Vagina (tissue), 2 donors: ENCODE data around the gene DCHS1. TPM values are rescaled to one million over a fixed set of nuclear protein-coding genes. Genes with fewer than 3 reads are reported as not detected.

Source experiments
- DNase-seq, 2 donors: peaks; one replicate each; pipeline ENCODE4 v3.0.0-alpha.2; 2017; ENCODE audit errors: extremely low spot score in 2 of 2
- H3K27ac ChIP-seq: fragments of 200-600 bp; sonication (generic); one replicate; pipeline ENCODE4 v1.5.1; 2019
- H3K27me3 ChIP-seq: fragments of 200-600 bp; sonication (generic); one replicate; pipeline ENCODE4 v1.5.1; 2019
- H3K36me3 ChIP-seq, 2 donors: fragments of 200-600 bp; sonication (generic); one replicate each; pipeline ENCODE4 v1.5.1; 2017 to 2019
- H3K4me1 ChIP-seq: fragments of 200-600 bp; sonication (generic); one replicate; pipeline ENCODE4 v1.5.1; 2019
- H3K4me3 ChIP-seq, 2 donors: fragments of 200-600 bp; sonication (generic); 1 replicate in 1 of 2; 2 replicates in 1 of 2; pipeline ENCODE4 v1.5.1; 2016 to 2019
- H3K9me3 ChIP-seq: fragments of 200-600 bp; sonication (generic); one replicate; pipeline ENCODE4 v1.5.1; 2019
- POLR2A ChIP-seq, 2 donors: fragments of 450-650 bp; IDR thresholded peaks; one replicate each; pipeline ENCODE4 v1.6.1; 2017; ENCODE audit warnings: antibody characterized with exemption in 2 of 2, mild to moderate bottlenecking in 2 of 2, moderate library complexity in 2 of 2
- POLR2AphosphoS5 ChIP-seq, 2 donors: sonication (generic); formaldehyde crosslinking; IDR thresholded peaks; one replicate each; pipeline ENCODE4 v1.9.0; 2017; ENCODE audit warnings: antibody characterized with exemption in 2 of 2, mild to moderate bottlenecking in 2 of 2, low read depth in 1 of 2; ENCODE audit not compliant: insufficient read depth in 1 of 2
- intact Hi-C: fragments of 100-400 bp; cut with DNase I; formaldehyde crosslinking; loops from one replicate; pipeline ENCODE4 v1.15.1; 2023
- total RNA-seq: library from RNA; depleted of rRNA; stranded (reverse); fragments of >200 nt; gene quantifications from one replicate; pipeline ENCODE4 v1.2.3, GENCODE V29; 2016
- TF ChIP-seq, protein P1 (sequence below), 3 experiments: fragments of 450-650 bp in 2 of 3; fragments of 200-600 bp in 1 of 3; sonication (generic) in 1 of 3; IDR thresholded peaks; one replicate each; pipeline ENCODE4 v1.5.1; 2017 to 2019; ENCODE audit warnings: antibody characterized with exemption in 3 of 3, mild to moderate bottlenecking in 2 of 3, moderate library complexity in 2 of 3

The DCHS1 gene
- total RNA-seq, 1 donor from 2014 or later = 28.7 TPM

DNA sequence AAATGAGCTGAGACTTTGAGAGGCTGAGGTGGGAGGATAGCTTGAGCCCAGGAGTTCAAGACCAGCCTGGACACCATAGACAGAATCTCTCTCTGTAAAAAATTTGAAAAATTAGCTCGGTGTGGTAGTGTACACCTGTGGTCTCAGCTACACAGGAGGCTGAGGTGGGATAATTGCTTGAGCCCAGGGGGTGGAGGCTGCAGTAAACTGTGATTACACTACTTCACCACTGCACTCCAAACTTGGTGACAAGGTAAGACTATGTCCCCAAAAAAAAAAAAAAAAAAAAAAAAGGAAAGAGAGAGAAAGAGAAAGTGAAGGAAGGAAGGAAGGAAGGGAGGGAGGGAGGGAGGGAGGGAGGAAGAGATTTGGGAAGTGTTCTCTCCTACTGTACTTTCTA lies 77.5 kb downstream of the DCHS1 start:
- H3K27ac ChIP-seq = no peak overlapping the region
- H3K36me3 ChIP-seq = no peaks in the 10 kb centered on the region
- H3K4me3 ChIP-seq = no peak overlapping the region
- DNase-seq = no peak
- no peaks in the 10 kb centered on the region for H3K27me3 ChIP-seq
- no peak for TF ChIP-seq POLR2A (IDR thresholded peaks at IDR 0.05)
- no peak for TF ChIP-seq POLR2AphosphoS5 (IDR thresholded peaks at IDR 0.05; ENCODE audit: insufficient read depth in 1 of 2, low read depth in 1 of 2)
- TF ChIP-seq, protein P1, sequence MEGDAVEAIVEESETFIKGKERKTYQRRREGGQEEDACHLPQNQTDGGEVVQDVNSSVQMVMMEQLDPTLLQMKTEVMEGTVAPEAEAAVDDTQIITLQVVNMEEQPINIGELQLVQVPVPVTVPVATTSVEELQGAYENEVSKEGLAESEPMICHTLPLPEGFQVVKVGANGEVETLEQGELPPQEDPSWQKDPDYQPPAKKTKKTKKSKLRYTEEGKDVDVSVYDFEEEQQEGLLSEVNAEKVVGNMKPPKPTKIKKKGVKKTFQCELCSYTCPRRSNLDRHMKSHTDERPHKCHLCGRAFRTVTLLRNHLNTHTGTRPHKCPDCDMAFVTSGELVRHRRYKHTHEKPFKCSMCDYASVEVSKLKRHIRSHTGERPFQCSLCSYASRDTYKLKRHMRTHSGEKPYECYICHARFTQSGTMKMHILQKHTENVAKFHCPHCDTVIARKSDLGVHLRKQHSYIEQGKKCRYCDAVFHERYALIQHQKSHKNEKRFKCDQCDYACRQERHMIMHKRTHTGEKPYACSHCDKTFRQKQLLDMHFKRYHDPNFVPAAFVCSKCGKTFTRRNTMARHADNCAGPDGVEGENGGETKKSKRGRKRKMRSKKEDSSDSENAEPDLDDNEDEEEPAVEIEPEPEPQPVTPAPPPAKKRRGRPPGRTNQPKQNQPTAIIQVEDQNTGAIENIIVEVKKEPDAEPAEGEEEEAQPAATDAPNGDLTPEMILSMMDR (IDR thresholded peaks at IDR 0.05) = no peak
- intact Hi-C loops = no loop called here
- peaks cover 21% of the 10 kb centered on the region for H3K4me1 ChIP-seq
- H3K9me3 ChIP-seq = no peaks in the 10 kb centered on the region

DNA sequence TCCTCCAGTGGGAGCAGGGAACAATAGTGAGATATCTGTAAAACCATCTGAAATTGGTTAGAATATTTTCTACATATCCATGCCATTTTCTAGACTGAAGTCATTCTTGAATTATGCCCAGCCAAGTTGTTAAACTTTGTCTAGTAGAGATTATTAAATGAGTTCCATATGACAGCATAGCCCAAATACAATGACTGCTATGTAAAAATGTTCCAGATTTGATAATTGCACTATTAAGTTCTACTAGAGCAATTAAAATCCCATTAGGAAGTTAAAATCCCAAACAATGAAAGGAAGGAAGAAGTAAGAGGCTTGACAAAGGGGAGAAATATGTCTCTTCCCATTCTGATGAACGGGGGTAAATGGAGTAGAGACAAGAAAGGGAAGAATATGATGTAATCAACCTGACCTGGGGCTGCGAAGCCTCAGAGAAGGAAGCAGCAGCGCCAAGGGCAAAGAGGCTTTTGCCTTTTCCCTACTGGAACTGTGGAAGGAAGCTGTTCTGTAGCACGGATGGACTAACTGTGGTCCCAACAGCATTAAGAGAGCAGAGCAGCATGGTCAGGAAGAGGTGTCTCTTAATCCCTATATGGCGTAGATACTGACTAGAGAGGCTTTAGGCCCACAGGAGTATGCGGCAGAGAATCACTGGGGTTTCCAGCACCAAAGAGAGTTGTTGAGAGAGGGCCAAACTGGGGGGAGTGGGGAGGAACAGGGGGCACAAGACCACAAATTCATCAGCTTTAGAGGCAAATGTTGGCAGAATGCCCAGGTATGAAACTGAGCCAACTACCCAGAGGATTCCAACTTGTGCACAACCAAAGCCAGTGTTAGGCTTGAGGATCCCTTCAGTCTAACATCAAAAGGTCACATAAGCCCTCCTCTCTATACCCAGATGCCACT lies 78.9 kb downstream of the DCHS1 start:
- H3K9me3 ChIP-seq = no peaks in the 10 kb centered on the region
- H3K36me3 ChIP-seq = no peaks in the 10 kb centered on the region
- no peak for DNase-seq
- no peaks in the 10 kb centered on the region for H3K27me3 ChIP-seq
- peak overlapping the region; percentile 35 for H3K27ac ChIP-seq
- H3K4me1 ChIP-seq = peaks cover 21% of the 10 kb centered on the region
- no peak for TF ChIP-seq POLR2AphosphoS5 (IDR thresholded peaks at IDR 0.05; ENCODE audit: insufficient read depth in 1 of 2, low read depth in 1 of 2)
- TF ChIP-seq, protein P1 (IDR thresholded peaks at IDR 0.05) = no peak
- TF ChIP-seq POLR2A (IDR thresholded peaks at IDR 0.05) = no peak
- H3K4me3 ChIP-seq = no peak overlapping the region
- intact Hi-C loops = no loop called here

DNA sequence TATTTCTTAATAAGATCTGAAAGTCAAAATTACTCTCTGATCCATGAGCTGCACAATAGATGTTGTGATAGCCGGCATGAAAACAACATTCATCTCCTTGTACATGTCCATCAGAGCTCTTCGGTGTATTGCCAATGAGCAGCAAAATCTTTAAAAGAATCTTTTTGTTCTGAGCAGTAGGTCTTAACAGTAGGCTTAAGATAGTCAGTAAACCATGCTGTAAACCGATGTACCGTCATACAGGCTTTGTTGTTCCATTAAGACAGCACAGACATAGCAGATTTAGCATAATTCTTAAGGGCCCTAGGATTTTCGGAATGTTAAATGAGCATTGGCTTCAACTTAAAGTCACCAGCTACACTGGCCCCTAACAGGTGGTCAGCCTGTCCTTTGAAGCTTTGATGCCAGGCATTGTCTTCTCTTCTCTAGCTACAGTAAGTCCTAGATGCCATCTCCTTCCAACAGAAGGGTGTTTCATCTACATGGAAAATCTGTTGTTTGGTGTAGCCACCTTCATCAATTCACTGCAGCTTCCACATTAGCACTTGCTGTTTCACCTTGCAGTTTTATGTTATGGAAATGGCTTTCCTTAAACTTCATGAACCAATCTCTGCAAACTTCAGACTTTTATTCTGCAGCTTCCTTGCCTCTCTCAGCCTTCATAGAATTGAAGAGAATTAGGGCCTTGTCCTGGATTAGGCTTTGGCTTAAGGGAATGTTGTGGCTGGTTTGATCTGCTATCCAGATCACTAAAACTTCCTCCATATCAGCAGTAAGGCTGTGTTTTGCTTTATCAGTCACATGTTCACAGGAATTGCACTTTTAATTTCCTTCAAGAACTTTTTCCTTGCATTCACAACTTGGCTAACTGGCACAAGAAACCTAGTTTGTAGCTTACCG lies 80.5 kb downstream of the DCHS1 start:
- no peak for DNase-seq
- peaks cover 21% of the 10 kb centered on the region for H3K4me1 ChIP-seq
- H3K36me3 ChIP-seq = no peaks in the 10 kb centered on the region
- H3K4me3 ChIP-seq = no peak overlapping the region
- no peaks in the 10 kb centered on the region for H3K27me3 ChIP-seq
- intact Hi-C loops = no loop called here
- no peak overlapping the region for H3K27ac ChIP-seq
- TF ChIP-seq POLR2A (IDR thresholded peaks at IDR 0.05) = no peak
- TF ChIP-seq, protein P1 (IDR thresholded peaks at IDR 0.05) = no peak
- TF ChIP-seq POLR2AphosphoS5 (IDR thresholded peaks at IDR 0.05; ENCODE audit: insufficient read depth in 1 of 2, low read depth in 1 of 2) = no peak
- no peaks in the 10 kb centered on the region for H3K9me3 ChIP-seq

DNA sequence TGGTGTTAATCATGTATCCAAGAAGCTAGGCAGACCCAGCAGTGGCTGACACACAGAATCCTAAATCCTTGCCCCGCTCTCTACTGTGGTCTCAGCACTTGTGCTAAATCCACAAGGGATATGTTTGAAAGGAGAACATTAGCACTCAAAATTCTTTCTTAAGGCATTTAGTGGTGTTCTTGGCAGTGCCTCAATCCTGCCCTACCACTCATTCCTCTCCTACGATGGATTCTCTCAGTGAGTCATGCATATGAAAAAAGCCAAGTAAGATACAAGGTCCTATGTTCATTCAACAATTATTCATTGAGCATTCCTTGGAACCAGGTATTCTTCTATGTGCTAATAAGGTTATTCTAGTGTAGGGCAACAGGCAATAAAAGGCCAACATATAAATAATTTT lies 83.4 kb downstream of the DCHS1 start:
- H3K9me3 ChIP-seq = no peaks in the 10 kb centered on the region
- intact Hi-C loops = no loop called here
- H3K27me3 ChIP-seq = no peaks in the 10 kb centered on the region
- H3K4me1 ChIP-seq = peaks cover 20% of the 10 kb centered on the region
- no peak for DNase-seq
- H3K4me3 ChIP-seq = no peak overlapping the region
- no peak overlapping the region for H3K27ac ChIP-seq
- no peaks in the 10 kb centered on the region for H3K36me3 ChIP-seq
- TF ChIP-seq, protein P1 (IDR thresholded peaks at IDR 0.05) = no peak
- no peak for TF ChIP-seq POLR2A (IDR thresholded peaks at IDR 0.05)
- TF ChIP-seq POLR2AphosphoS5 (IDR thresholded peaks at IDR 0.05; ENCODE audit: insufficient read depth in 1 of 2, low read depth in 1 of 2) = no peak
